Activated CD8-positive, alpha-beta memory T cell treated with anti-CD3 and anti-CD28 coated beads, Interleukin-2, amount 50 U/mL, for 1 hour (primary cell): ENCODE measurements around the gene PLXNA2.
A peak's percentile ranks its signal among the peaks of the same experiment; 100 is the strongest.

Source experiments
- DNase-seq: peaks from one replicate; pipeline ENCODE4 v3.0.0-alpha.2; 2020; ENCODE audit errors: extremely low read depth

Gene PLXNA2

GRCh38 chr1:208117409-208117808 is 126.8 kb downstream of the PLXNA2 start:
- no peak for DNase-seq

DNA sequence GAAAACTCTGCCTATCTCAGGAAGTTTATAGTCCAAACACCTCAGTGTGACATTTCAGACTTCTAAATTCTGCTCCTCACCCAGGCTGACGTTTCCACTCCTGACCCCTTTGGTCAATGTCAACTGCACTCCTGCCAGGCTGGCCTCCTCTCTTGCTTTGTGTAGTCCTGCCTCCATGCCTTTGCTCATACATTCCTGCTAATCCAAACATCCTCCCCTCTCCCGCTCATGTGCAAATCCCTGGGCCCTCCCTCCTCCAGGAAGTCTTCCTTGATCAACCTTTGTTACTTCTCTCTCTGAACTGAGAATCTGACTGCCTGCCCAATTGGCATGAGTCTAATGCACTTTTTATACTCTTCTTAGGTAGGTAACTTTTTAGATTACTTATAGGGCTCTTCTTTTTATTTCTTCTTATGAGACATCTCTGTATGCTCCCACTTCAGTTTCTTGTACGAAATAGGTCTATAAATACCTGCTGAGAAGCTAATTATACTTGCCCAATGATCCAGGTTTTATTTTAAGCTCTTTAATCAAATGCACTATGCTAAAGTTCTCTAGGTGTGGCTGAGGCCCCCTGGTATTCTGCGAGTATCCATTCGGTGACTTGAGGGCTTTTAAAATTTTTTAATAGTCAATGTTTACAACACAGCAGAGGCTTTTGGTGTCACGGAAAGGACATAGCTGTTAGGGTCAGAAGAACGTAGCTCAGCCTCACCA is 128.1 kb downstream of the PLXNA2 start:
- no peak for DNase-seq

- no peak for DNase-seq
These were observed 131.2 kb downstream of the PLXNA2 start for GRCh38 chr1:208113011-208113410.

- DNase-seq = no peak
These were observed 131.8 kb downstream of the PLXNA2 start for GRCh38 chr1:208112401-208112800.

DNA sequence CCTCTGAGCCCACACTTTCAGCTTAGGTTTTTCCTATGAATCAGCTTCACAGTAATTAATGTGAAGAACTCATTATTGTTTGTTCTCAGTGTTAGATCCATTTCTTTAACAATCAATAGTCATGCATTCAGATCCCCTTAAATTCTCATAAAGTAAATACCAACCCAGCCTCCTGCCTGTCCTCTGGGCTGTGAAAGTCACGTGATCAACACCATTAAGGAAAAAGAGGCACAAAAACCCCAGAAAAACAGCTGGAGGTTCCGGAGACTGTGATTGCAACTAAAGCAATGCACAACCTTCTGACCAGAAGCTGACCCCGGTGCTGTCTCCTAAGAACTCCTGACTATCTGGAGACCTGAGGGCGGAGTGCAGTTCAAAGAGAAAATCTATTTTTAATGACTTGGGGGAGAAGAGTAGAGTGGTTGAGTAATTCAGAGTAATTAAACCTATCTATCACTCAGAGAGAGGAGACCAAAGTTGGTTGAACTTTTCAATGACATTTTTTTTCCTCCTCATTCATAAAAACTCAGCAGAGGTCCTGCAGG is 132.5 kb downstream of the PLXNA2 start:
- DNase-seq = no peak

DNA sequence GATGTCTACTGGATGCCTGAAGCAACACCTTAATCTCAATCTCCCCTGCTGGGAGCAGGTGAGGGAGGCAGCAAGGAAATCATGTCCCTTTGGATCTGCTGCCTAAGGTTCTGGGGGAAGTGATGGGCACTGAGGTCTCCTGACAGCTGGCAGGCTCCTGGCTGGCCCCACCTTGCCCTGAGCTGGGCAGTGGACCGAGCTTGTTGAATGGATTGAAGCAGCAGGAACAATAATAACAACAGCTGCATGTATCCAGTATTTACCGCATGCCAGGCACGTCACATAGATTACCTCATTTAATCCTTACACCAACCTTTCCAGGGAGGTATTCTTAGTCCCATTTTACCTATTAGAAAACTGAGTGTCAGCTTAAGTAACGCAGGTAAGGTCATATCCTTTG is 133.9 kb downstream of the PLXNA2 start:
- no peak for DNase-seq

DNA sequence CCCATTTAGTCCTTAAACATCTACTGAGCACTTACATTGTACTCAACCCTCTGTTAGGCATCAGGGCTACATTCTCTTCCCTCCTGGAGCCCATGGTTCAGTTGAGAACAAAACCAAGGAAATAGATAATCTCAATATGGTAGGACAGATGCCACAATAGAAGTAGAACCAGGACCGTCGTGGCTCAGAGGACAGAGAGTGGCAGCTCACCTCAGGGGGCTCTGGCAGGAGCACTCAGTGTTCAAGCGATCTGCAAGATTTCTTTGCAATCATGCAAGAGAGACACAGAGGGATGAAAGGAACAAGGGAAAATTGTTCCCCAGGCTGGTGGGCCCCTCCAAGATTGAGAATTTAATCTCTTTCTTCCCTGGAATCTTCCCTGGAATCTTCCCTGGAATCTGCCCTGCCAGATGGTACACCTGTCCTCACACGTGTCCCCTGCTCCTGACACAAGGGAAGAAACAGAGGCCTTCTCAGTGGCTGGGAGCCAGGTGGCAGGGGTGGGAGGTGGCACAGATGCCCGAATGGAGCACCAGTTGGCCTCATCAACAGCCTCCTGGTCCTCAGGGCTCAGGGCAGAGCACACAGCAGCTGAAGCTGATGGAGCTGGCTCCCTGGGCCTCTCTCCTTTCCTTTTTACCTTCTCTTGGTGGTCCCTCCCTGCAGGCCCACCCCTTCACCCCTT is 135.4 kb downstream of the PLXNA2 start:
- DNase-seq = no peak

DNA sequence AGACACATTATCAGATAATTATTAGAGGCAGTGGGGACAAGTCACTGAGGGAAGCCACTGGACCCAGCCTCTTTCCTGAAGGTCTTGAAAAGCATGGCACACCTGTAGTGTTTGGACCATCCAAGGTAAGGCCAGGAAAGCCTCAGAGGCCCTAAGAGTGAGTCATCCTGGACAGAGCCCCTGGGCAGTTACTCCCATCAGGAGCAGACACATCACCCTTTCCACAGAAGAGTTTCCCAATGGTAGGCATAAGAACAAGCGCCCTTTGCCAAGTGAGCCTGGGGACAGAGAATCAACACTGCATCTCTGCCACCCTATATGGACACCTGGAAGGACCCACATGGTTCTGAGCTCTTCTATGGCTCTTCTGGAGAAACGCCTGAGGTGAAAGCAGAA is 136.0 kb downstream of the PLXNA2 start:
- DNase-seq = no peak

GRCh38 chr1:208107425-208108212 is 136.6 kb downstream of the PLXNA2 start:
- no peak for DNase-seq

DNA sequence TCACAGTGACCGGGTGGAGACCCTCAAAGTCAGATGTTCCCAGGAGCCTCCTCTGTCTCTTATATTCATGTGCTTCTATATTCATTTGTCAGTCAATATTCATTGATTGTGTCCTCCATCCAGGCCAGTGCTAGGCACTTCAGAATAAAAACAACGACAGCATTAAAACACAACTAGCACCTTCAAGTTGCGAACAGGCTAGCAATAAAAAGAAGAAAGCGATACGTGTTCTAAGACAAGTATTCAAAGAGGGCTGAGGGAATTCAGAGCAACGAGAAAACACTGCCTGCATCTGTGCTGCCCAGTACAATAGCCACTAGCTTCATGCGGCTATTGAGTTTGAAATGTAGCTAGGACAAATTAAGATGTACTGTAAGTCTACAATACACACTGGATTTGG is 138.0 kb downstream of the PLXNA2 start:
- DNase-seq = no peak

GRCh38 chr1:208105756-208106155 is 138.4 kb downstream of the PLXNA2 start:
- DNase-seq = no peak

GRCh38 chr1:208103597-208104513 is 140.3 kb downstream of the PLXNA2 start:
- DNase-seq = no peak

DNA sequence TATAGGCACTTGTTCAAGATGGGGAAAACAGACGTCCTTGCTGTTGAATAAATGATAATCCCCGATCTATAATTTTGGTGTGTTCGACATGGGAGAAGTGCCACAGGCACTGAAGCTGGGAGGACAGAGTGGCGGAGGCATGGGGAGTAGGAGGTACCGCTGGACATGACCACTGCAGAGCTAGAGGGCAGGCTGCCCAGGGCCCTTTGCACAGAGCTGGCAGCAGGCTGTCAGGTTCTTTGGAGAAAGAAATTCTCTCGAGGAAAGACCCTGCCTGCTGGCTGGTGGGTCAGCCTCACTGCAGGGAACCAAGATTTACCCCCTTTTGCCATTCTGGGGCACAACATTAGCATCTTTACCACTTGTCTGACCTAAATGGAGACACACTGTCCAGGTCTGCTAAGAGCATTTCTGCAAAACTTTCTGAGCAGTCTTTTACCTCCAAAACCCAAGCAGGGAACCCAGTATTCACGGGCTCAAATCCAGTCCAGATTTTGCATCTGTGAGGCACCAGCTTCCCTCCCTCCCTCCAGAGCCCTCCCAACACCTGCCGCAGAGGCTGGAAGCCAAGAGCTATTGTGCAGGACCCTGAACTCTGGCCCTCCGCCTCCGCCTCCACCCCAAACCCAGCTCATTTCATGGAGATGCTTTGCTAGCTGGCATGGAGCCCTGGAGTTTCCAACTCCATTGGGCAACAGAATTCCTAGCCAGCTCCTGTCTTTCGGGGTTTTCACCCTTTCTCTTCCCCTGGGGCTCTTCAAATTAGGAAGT is 142.3 kb downstream of the PLXNA2 start:
- DNase-seq = no peak

GRCh38 chr1:208100906-208101305 is 143.3 kb downstream of the PLXNA2 start:
- DNase-seq = no peak

GRCh38 chr1:208100106-208100505 is 144.1 kb downstream of the PLXNA2 start:
- DNase-seq = no peak

DNA sequence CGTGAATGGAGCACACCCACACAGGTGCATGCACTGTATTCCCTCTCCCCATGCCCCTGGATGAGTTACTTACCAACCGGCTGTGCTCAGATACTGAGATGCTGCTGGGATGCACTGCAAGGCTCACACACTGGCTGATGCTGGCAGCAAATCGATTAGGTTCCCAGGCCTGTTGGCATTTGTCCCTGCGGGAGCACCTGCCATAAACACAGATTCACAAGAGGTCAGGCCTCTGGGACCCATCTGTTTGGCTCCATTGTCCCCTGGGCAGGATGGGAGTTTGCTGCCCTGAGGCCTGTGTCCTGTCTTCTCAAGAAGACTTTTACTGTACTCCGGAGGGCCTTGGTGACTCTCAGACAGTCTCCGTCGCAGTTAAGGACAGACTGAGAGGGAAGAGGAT is 145.4 kb downstream of the PLXNA2 start:
- no peak for DNase-seq

DNA sequence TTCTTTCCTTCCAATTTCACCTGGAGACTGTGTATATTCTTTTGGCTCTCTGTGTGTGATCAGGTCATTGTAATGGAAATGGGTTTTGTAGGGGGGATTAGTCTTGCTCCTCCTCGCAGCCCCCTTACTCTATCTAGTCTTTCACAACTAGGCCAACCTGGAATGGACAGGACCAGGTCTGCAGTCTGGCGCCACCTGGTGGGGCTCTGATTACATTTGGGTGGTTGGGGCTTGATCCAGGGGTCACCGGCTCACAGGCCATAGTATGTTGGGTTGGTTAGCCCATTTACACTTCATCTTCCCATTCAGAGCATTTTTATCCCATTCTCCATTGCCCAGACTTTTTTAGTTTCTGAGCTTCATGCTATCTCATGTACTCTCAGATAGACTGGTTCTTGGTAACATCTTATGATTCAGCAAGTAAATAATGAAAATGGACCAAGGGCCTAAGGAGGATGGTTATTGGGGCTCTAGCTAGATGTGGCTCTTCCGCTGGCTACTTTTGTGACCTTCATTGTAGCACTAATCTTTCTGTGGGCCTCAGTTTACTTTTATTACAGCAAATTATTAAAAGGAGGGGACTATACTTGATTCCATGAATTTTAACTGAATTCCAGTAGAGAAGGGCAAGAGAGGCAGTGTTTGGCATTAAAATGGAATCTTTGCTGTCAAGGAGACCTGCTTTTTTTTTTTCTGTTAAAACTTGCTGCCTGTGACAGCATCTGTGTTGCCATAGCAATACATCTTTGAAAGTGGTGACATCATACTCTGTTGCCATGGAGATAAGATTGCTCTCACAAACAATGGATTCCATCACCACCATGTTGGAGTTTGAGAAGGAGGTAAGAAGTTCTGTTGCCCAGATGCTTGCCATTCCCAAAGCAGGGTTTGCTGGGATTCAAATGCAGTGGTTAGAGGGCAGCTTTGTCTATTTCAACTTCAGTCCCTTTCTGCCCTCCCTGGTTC is 150.1 kb downstream of the PLXNA2 start:
- peak; percentile 16 for DNase-seq

GRCh38 chr1:208093046-208093445 is 151.1 kb downstream of the PLXNA2 start:
- DNase-seq = no peak
